Testis (tissue), 3 donors: ENCODE data around the gene CDH22. TPM values are rescaled to one million over a fixed set of nuclear protein-coding genes. Genes with fewer than 3 reads are reported as not detected.

Source experiments
- DNase-seq: peaks from one replicate; pipeline ENCODE4 v3.0.0-alpha.2; 2019
- H3K27ac ChIP-seq, 2 donors: fragments of 200-600 bp; sonication (generic); one replicate each; pipeline ENCODE4 v1.5.1; 2019
- H3K27me3 ChIP-seq: fragments of 200-600 bp; sonication (generic); one replicate; pipeline ENCODE4 v1.5.1; 2019
- H3K36me3 ChIP-seq: fragments of 200-600 bp; sonication (generic); one replicate; pipeline ENCODE4 v1.5.1; 2017; ENCODE audit warnings: low read depth; ENCODE audit errors: missing control alignments
- H3K4me1 ChIP-seq: fragments of 200-600 bp; sonication (generic); one replicate; pipeline ENCODE4 v1.5.1; 2019
- H3K4me3 ChIP-seq, 2 donors: fragments of 200-600 bp; sonication (generic); one replicate each; pipeline ENCODE4 v1.5.1; 2017 to 2019
- H3K9me3 ChIP-seq: fragments of 200-600 bp; sonication (generic); one replicate; pipeline ENCODE4 v1.5.1; 2017
- POLR2A ChIP-seq: fragments of 450-650 bp; IDR thresholded peaks from one replicate; pipeline ENCODE4 v1.6.1; 2017; ENCODE audit warnings: antibody characterized with exemption, mild to moderate bottlenecking, moderate library complexity
- WGBS, 2 donors: methylation state at CpG; one replicate each; pipeline ENCODE4 v1.1.5; 2018; 5-methylcytosine and 5-hydroxymethylcytosine counted together
- intact Hi-C: fragments of 100-400 bp; cut with DNase I; formaldehyde crosslinking; loops from one replicate; pipeline ENCODE4 v1.15.1; 2023; ENCODE audit warnings: low total_unique reads
- polyA plus RNA-seq: library from polyadenylated mRNA; stranded (reverse); fragments of 350-450 nt; fragmentation: Illumina TruSeq; extraction: RNeasy Lipid Tissue Mini Kit (QIAGEN cat#74804); gene quantifications from one replicate; pipeline ENCODE4 v1.2.3, GENCODE V29; 2014; ENCODE audit warnings: low read depth, low replicate concordance; ENCODE audit not compliant: insufficient read depth
- total RNA-seq, 2 donors: library from RNA; depleted of rRNA; stranded (reverse); fragments of >200 nt; gene quantifications; one replicate each; pipeline ENCODE4 v1.2.3, GENCODE V29; 2016
- TF ChIP-seq, protein P1 (sequence below), 3 experiments: fragments of 450-650 bp in 2 of 3; fragments of 200-600 bp in 1 of 3; sonication (generic) in 1 of 3; IDR thresholded peaks; one replicate each; pipeline ENCODE4 v1.5.1; 2016 to 2019; ENCODE audit warnings: antibody characterized with exemption in 3 of 3, mild to moderate bottlenecking in 2 of 3, moderate library complexity in 1 of 3

The CDH22 gene
- total and polyA plus RNA-seq, 3 donors from 2014 or later, result 1.8 to 2.6 (median 2.6) TPM

DNA sequence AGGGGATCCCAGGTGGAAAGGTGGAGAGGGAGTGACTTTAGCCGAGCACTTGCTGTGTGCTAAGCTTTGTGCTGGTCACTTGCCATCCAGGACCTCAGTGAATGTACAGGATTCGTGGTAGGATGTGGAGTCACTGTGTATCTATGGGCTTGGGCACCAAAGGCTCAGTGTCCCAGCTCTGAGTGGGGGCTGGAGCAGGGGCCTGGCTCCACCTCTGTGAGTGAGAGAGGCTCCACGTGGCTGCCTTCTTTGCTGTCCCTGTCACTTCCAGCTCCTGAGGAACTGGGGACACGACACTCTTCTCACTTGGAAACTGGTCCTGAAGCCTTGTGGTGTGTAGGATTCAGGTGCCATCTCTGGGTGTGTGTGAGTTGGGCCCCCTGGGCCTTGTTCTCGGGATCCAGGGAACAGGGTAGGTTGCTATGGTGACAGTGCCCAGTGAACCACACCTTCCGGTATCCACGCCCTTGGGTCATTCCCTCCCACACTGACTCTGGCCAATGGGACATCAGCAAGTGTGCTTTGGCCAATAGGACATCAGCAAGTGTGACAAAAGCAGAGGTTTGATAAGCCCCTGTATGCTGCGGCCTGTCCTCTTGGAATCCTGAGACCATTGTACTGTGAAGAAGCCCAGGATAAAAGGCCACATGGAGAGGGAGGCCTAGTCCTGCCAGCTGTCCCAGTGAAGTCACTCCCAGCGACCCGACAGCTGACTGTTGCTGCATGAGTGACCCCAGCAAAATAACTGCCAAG is 87.7 kb downstream of the CDH22 start:
- Histone ChIP-seq H3K27me3 (no peaks in the 10 kb centered on the region), H3K27ac (no peak overlapping the region), H3K4me3 (no peak overlapping the region), H3K4me1 (peaks cover 27% of the 10 kb centered on the region), H3K36me3 (no peaks in the 10 kb centered on the region), H3K9me3 (no peaks in the 10 kb centered on the region)
- TF ChIP-seq POLR2A, result no peak
- TF ChIP-seq, protein P1, sequence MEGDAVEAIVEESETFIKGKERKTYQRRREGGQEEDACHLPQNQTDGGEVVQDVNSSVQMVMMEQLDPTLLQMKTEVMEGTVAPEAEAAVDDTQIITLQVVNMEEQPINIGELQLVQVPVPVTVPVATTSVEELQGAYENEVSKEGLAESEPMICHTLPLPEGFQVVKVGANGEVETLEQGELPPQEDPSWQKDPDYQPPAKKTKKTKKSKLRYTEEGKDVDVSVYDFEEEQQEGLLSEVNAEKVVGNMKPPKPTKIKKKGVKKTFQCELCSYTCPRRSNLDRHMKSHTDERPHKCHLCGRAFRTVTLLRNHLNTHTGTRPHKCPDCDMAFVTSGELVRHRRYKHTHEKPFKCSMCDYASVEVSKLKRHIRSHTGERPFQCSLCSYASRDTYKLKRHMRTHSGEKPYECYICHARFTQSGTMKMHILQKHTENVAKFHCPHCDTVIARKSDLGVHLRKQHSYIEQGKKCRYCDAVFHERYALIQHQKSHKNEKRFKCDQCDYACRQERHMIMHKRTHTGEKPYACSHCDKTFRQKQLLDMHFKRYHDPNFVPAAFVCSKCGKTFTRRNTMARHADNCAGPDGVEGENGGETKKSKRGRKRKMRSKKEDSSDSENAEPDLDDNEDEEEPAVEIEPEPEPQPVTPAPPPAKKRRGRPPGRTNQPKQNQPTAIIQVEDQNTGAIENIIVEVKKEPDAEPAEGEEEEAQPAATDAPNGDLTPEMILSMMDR (IDR thresholded peaks at IDR 0.05), result no peak
- DNase-seq, result peak; percentile 29
- intact Hi-C loops, result no loop called here
- 75 to 90% methylated on average over 9 to 10 of the region's 10 CpGs for WGBS, 2 donors

DNA sequence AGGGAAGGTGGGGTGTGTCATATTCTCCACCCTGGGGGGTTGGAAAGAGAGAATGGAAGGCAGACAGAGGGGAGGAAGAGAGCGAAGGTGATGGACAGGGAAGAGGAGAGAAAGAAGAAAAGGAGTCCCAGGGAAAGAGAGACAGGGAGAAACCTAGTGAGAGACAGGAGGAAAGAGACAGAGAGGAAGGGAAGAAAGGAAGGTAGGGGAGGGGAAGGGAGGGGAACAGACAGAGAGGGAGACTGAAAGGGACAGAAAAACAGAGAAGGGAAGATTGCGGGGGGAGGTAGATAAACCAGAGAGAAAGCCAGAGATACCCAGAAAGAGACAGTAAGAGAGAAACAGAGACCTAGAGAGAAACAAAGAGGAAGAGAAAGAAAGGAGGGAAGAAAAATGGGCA is 88.4 kb downstream of the CDH22 start:
- H3K9me3 ChIP-seq, result no peaks in the 10 kb centered on the region
- no peaks in the 10 kb centered on the region for H3K36me3 ChIP-seq
- WGBS, 2 donors, result 68 to 91% methylated on average over 2 of the region's 2 CpGs
- H3K27me3 ChIP-seq, result no peaks in the 10 kb centered on the region
- no peak for DNase-seq
- intact Hi-C loops, result no loop called here
- H3K4me1 ChIP-seq, result peaks cover 27% of the 10 kb centered on the region
- H3K27ac ChIP-seq, result no peak overlapping the region
- TF ChIP-seq POLR2A, result no peak
- TF ChIP-seq, protein P1 (IDR thresholded peaks at IDR 0.05), result no peak
- H3K4me3 ChIP-seq, result no peak overlapping the region

DNA sequence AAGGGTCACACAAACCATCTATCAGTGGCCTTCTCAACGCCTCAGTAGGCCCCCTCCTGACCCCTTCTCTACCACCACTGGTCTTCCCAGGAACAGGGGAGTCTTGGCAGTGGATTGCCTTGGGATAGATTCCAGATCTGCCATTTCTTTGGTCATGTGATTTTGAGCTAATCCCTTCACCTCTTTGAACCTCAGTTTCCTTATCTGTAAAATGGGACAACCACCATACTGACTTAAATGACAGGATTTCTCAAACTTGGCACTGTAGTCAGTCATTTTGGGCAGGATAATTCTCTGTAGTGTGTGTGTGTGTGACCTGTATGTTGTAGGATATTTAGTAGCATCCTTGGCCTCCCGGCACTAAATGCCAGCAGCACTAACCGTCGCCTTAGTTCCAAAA is 89.1 kb downstream of the CDH22 start:
- Histone ChIP-seq H3K9me3 (no peaks in the 10 kb centered on the region), H3K4me3 (no peak overlapping the region), H3K27ac (no peak overlapping the region), H3K4me1 (peaks cover 27% of the 10 kb centered on the region), H3K27me3 (no peaks in the 10 kb centered on the region), H3K36me3 (no peaks in the 10 kb centered on the region)
- TF ChIP-seq, protein P1 (IDR thresholded peaks at IDR 0.05), result no peak
- no peak for TF ChIP-seq POLR2A
- WGBS, 2 donors, result 94 to 95% methylated on average over 4 of the region's 4 CpGs
- DNase-seq, result no peak
- intact Hi-C loops, result no loop called here

DNA sequence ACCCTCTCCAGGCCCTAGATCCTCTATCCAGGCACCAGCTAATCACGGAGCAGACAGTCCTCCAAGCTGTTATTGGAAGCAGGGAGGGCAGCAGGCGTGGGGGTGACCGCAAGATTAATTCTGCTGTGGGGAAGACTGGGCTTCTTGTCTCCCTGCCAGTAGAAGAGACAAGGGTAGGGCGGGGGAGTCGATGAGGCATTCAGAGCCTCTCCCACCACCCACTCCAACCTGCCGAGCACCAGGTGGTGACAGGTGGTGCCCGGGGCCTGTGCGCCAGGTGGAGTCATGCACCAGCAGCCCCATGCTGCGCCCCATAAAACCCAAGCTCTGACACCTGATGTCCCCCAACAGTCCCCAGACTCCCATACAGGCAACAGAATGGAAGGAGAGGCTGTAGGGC is 89.6 kb downstream of the CDH22 start:
- WGBS, 2 donors, result 58 to 59% methylated on average over 6 to 9 of the region's 9 CpGs
- intact Hi-C loops, result no loop called here
- peaks cover 23% of the 10 kb centered on the region for H3K4me1 ChIP-seq

More for the DNA sequence above, 89.6 kb downstream of the CDH22 start:
- no peak for TF ChIP-seq POLR2A
- TF ChIP-seq, protein P1 (IDR thresholded peaks at IDR 0.05), result no peak
- H3K27me3 ChIP-seq, result no peaks in the 10 kb centered on the region
- no peak overlapping the region for H3K4me3 ChIP-seq
- no peaks in the 10 kb centered on the region for H3K9me3 ChIP-seq
- no peak for DNase-seq
- no peak overlapping the region for H3K27ac ChIP-seq
- no peaks in the 10 kb centered on the region for H3K36me3 ChIP-seq
